Measurements from ENCODE around the gene NFKBIB. TPM values are rescaled to one million over a fixed set of nuclear protein-coding genes. Genes with fewer than 3 reads are reported as not detected.

Gene NFKBIB
- total RNA-seq, 1 experiment from 2014 or later: 33.8 TPM

GRCh38 chr19:38850436-38850975, 49.3 kb upstream of the NFKBIB start:
- H3K4me2 ChIP-seq (ENCODE audit: insufficient read depth, insufficient read length, low read length): peak overlapping the region; percentile 97
- peaks cover 18% of the 10 kb centered on the region for H3K79me2 ChIP-seq (ENCODE audit: insufficient read depth, low read length)
- H4K5ac ChIP-seq (ENCODE audit: insufficient read length, low read depth, low read length): no peak overlapping the region
- H3K9ac ChIP-seq (ENCODE audit: extremely low read depth, insufficient read length, low read length): peak overlapping the region; percentile 40
- no peak overlapping the region; the same call in 1 of the 2 replicates for H3K4ac ChIP-seq (ENCODE audit: low read depth, low read length)
- peaks cover 1% of the 10 kb centered on the region; the same call in 1 of the 2 replicates for H3K27me3 Mint-ChIP-seq (ENCODE audit: low read depth)
- H2BK15ac ChIP-seq (ENCODE audit: low read depth, low read length): no peak overlapping the region
- no peak overlapping the region for H3K56ac ChIP-seq (ENCODE audit: insufficient read length, low read depth, low read length)
- H4K20me1 ChIP-seq (ENCODE audit: control insufficient read depth, insufficient read depth, insufficient read length): peaks cover 2% of the 10 kb centered on the region
- H3K4me3 Mint-ChIP-seq: peak overlapping the region; percentile 92 to 95
- peaks cover 7 to 10% of the 10 kb centered on the region in 2 experiments; a peak in 4 of 5 replicates for H3K9me3 Mint-ChIP-seq
- H3K27me3 ChIP-seq (ENCODE audit: insufficient read depth, low read length): no peaks in the 10 kb centered on the region
- H2BK5ac ChIP-seq (ENCODE audit: insufficient read length, low read length): peak overlapping the region; percentile 35
- peak overlapping the region; percentile 98 to 100 (median 100) for H3K27ac Mint-ChIP-seq
- H4K91ac ChIP-seq (ENCODE audit: insufficient read length, low read depth, low read length): no peak overlapping the region
- peak overlapping the region; percentile 87 for H3K18ac ChIP-seq (ENCODE audit: insufficient read length, low read depth, low read length)
- H2AK5ac ChIP-seq (ENCODE audit: insufficient read length, low read length): no peak overlapping the region
- no peak for DNase-seq
- no peak overlapping the region for H3K23ac ChIP-seq (ENCODE audit: insufficient read length, low read depth, low read length)
- H3K4me1 Mint-ChIP-seq: peaks cover 29 to 38% of the 10 kb centered on the region in 2 experiments
- H3K4me1 ChIP-seq (ENCODE audit: insufficient read depth, low read length): no peaks in the 10 kb centered on the region
- H2BK120ac ChIP-seq (ENCODE audit: low read depth, low read length, poor library complexity, severe bottlenecking): no peak overlapping the region
- whole genome bisulfite sequencing (ENCODE audit: extremely low coverage, insufficient read length, low lambda C conversion rate): no CpG with 5 or more reads among the region's 26 CpGs
- no peak overlapping the region for H2AFZ ChIP-seq (ENCODE audit: low read length)
- peak overlapping the region; percentile 71; the same call in 1 of the 2 replicates for H3K14ac ChIP-seq (ENCODE audit: insufficient read depth, low read length)
- peaks cover 26% of the 10 kb centered on the region for H3K23me2 ChIP-seq (ENCODE audit: insufficient read length, low read depth, low read length, poor library complexity, severe bottlenecking)
- no peak overlapping the region for H2BK12ac ChIP-seq (ENCODE audit: insufficient read length, low read depth, low read length)
- H3K27ac ChIP-seq (ENCODE audit: insufficient read length, low read depth, low read length): peak overlapping the region; percentile 64
- H3K79me1 ChIP-seq (ENCODE audit: insufficient read depth, low read depth, low read length, poor library complexity, severe bottlenecking): peaks cover 6% of the 10 kb centered on the region
- H4K8ac ChIP-seq (replicated peaks; ENCODE audit: insufficient read length, low read depth, low read length): no peak overlapping the region
- no peak overlapping the region for H3T11ph ChIP-seq (ENCODE audit: low read length)
- peak; percentile 33; the same call in 2 of the 3 replicates for TF ChIP-seq CTCF (conservative IDR thresholded peaks at IDR 0.05)
- H3K9me3 ChIP-seq (ENCODE audit: control insufficient read depth, low read depth, low read length): no peaks in the 10 kb centered on the region
- peaks cover 32 to 40% (median 36%) of the 10 kb centered on the region in 3 experiments for H3K36me3 Mint-ChIP-seq (ENCODE audit: insufficient read depth in 1 of 3, low read depth in 3 of 3)
- no peak overlapping the region for H2BK20ac ChIP-seq (ENCODE audit: low read depth, low read length, poor library complexity, severe bottlenecking)
